Stomach (tissue), 9 donors: ENCODE measurements around the gene GH2. TPM values are rescaled to one million over a fixed set of nuclear protein-coding genes. Genes with fewer than 3 reads are reported as not detected.
"Not testable (repeated sequence)": the region's sequence is repeated elsewhere in the genome, so short reads cannot be mapped to it uniquely, and the experiment has no call there.

ENCODE experiments used
- DNase-seq, 2 donors: peaks; one replicate each; pipeline versions ENCODE4 v3.0.0 to v3.0.0-alpha.2; 2013 to 2019
- H3K27ac ChIP-seq, 5 donors: fragments of 200-600 bp in 4 of 5; sonication (generic) in 4 of 5; one replicate each; pipeline ENCODE4 v1.5.1; 2013 to 2019; ENCODE audit warnings: mild to moderate bottlenecking in 1 of 5, moderate library complexity in 1 of 5
- H3K27me3 ChIP-seq, 3 donors: fragments of 200-600 bp; sonication (generic); one replicate each; pipeline ENCODE4 v1.5.1; 2017 to 2019; ENCODE audit warnings: mixed run types in 1 of 3
- H3K36me3 ChIP-seq, 4 donors: fragments of 200-600 bp; sonication (generic); 1 replicate in 3 of 4; 2 replicates in 1 of 4; pipeline ENCODE4 v1.5.1; 2016 to 2019
- H3K4me1 ChIP-seq, 4 donors: fragments of 200-600 bp; sonication (generic); one replicate each; pipeline ENCODE4 v1.5.1; 2016 to 2019
- H3K4me3 ChIP-seq, 4 donors: fragments of 200-600 bp; sonication (generic) in 3 of 4; one replicate each; pipeline ENCODE4 v1.5.1; 2016 to 2019; ENCODE audit warnings: mild to moderate bottlenecking in 1 of 4
- H3K9me3 ChIP-seq, 4 donors: fragments of 200-600 bp; sonication (generic); one replicate each; pipeline ENCODE4 v1.5.1; 2016 to 2019
- EP300 ChIP-seq: sonication (generic); formaldehyde crosslinking; IDR thresholded peaks from one replicate; pipeline ENCODE4 v1.6.1; 2017; ENCODE audit warnings: antibody characterized with exemption
- POLR2A ChIP-seq, 4 donors: fragments of 450-650 bp; IDR thresholded peaks; one replicate each; pipeline ENCODE4 v1.6.1; 2016; ENCODE audit warnings: antibody characterized with exemption in 4 of 4, control low read depth in 2 of 4, mild to moderate bottlenecking in 1 of 4, moderate library complexity in 1 of 4
- POLR2AphosphoS5 ChIP-seq, 3 donors: sonication (generic); formaldehyde crosslinking; IDR thresholded peaks; one replicate each; pipeline ENCODE4 v1.6.1; 2016; ENCODE audit warnings: antibody characterized with exemption in 3 of 3
- WGBS, 5 donors: extraction: QIAGEN DNeasy Blood & Tissue Kit in 3 of 5; methylation state at CpG; one replicate each; pipeline versions ENCODE4 v1.1.5 to v1.1.7; 2013 to 2018; 5-methylcytosine and 5-hydroxymethylcytosine counted together
- intact Hi-C: fragments of 100-400 bp; cut with DNase I; formaldehyde crosslinking; loops from one replicate; pipeline ENCODE4 v1.15.1; 2023; ENCODE audit warnings: low total_unique reads
- polyA plus RNA-seq, 3 donors: library from polyadenylated mRNA; stranded (reverse); fragments of 200-250 nt; gene quantifications; one replicate each; pipeline ENCODE4 v1.2.3, GENCODE V29; 2013
- total RNA-seq, 5 donors: library from RNA; depleted of rRNA; stranded (reverse); fragments of >200 nt; gene quantifications; one replicate each; pipeline versions ENCODE4 v1.1.0 to v1.2.3, GENCODE V29; 2014 to 2016
- TF ChIP-seq, protein P1 (sequence below), 7 experiments: fragments of 450-650 bp in 4 of 7; fragments of 200-600 bp in 3 of 7; sonication (generic) in 3 of 7; IDR thresholded peaks; one replicate each; pipeline ENCODE4 v1.5.1; 2016 to 2019; ENCODE audit warnings: antibody characterized with exemption in 7 of 7, control low read depth in 2 of 7, mild to moderate bottlenecking in 1 of 7
- donor health status: healthy with polysubstance abuse.
- donor health status: Bipolar disorder and iron deficiency.
- donor health status: healthy.

Gene GH2
- total and polyA plus RNA-seq, 8 donors: not detected

DNA sequence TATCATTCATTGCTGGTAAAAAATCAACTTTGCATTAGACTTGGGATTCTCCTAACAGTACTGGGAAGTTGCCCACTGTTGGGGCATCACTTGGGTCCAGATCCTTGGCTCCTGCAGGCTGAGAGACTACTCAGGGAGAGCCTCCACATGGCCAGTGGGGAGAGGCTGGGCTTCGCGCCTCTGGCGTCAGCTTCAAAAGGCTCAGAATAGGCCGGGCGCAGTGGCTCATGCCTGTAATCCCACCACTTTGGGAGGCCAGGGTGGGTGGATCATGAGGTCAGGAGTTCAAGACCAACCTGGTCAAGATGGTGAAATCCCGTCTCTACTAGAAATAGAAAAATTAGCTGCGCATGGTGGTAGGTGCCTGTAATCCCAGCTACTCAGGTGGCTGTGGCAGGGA is 32.7 kb upstream of the GH2 start:
- DNase-seq: no peak
- intact Hi-C loops: loop anchor here (10.0 kb wide), 1 partner anchor 220 kb away; the partner anchor contains the start of gene ERN1
- TF ChIP-seq POLR2AphosphoS5 (IDR thresholded peaks at IDR 0.05) (no peak), POLR2A (IDR thresholded peaks at IDR 0.05) (no peak), EP300 (no peak)
- TF ChIP-seq, protein P1, sequence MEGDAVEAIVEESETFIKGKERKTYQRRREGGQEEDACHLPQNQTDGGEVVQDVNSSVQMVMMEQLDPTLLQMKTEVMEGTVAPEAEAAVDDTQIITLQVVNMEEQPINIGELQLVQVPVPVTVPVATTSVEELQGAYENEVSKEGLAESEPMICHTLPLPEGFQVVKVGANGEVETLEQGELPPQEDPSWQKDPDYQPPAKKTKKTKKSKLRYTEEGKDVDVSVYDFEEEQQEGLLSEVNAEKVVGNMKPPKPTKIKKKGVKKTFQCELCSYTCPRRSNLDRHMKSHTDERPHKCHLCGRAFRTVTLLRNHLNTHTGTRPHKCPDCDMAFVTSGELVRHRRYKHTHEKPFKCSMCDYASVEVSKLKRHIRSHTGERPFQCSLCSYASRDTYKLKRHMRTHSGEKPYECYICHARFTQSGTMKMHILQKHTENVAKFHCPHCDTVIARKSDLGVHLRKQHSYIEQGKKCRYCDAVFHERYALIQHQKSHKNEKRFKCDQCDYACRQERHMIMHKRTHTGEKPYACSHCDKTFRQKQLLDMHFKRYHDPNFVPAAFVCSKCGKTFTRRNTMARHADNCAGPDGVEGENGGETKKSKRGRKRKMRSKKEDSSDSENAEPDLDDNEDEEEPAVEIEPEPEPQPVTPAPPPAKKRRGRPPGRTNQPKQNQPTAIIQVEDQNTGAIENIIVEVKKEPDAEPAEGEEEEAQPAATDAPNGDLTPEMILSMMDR (IDR thresholded peaks at IDR 0.05): no peak
- H3K36me3 ChIP-seq: no peaks in the 10 kb centered on the region
- H3K27ac ChIP-seq: no peak overlapping the region
- WGBS, 5 donors: 93 to 98% (median 96%) methylated on average over 7 of the region's 7 CpGs
- H3K4me3 ChIP-seq: no peak overlapping the region
- H3K27me3 ChIP-seq: peaks cover 0 to 39% (median 3%) of the 10 kb centered on the region in 3 donors
- H3K4me1 ChIP-seq: peaks cover 0 to 4% (median 0%) of the 10 kb centered on the region in 4 donors
- no peaks in the 10 kb centered on the region for H3K9me3 ChIP-seq

DNA sequence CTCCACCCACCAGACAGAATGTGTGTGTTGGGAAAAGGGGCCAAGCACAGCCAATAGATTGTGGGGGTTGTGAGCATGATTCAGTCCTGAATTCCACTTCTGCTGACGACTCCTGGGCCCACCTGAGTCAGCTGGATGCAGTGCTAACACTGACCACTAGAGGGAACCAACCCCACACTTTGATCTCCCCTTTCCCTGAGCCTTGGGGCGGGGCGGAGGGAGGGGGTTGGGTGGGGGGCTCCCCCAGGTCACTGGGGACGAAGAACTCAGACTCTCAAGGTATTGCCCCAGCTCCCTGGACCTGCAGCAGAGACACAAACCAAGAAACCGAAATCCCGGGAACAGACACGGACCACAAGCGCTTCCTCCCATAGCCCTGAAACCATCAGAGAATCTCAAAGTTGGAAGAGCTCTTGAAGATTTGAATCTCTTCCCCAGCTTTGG is 29.9 kb upstream of the GH2 start:
- no peak overlapping the region for H3K27ac ChIP-seq
- TF ChIP-seq POLR2A (IDR thresholded peaks at IDR 0.05): no peak
- TF ChIP-seq, protein P1 (IDR thresholded peaks at IDR 0.05): peak in 5 of 7 experiments; percentile 21 to 96 (median 92)
- H3K36me3 ChIP-seq: no peaks in the 10 kb centered on the region
- H3K9me3 ChIP-seq: no peaks in the 10 kb centered on the region
- 38 to 71% (median 45%) methylated on average over 5 to 8 of the region's 8 CpGs for WGBS, 5 donors
- intact Hi-C loops: loop anchor here (10.0 kb wide), 1 partner anchor 223 kb away; the partner anchor contains the start of gene ERN1
- peaks cover 0 to 20% (median 0%) of the 10 kb centered on the region in 3 donors for H3K27me3 ChIP-seq
- DNase-seq: peak; percentile 40 to 70
- H3K4me1 ChIP-seq: no peaks in the 10 kb centered on the region
- H3K4me3 ChIP-seq: no peak overlapping the region

DNA sequence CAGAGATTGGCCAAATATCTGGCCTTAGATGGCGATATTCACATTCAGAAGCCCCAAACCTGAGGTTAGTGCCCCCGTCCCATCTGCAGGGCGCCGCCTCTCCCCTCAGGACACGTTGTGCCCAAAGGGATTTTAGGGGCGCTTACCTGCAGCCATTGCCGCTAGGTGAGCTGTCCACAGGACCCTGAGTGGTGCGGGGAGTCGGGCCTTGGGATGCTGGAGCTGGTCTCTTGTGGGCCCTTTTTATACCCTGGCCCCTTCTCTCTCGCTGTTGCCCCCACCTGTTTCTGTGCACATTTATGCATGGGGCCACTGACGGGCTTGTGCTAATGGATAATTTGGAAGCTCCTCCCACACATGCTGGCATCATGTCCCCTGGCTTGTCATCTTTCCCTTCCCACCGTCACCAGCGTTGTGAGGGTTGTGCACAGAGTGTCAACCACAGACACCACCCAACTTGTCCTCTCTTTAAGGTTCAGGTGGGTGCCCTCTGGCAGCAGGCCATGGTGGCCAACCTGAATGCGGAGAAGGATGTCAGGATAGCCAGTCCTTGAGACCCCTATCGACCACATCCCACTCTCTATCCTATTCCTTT is 29.4 kb upstream of the GH2 start, which contains the start of gene CSHL1:
Gene CSHL1 (minus strand): TSS at position 218 of the 595 bp plus-strand sequence. CDS start 62 bp downstream, at position 156.
- H3K4me1 ChIP-seq: no peaks in the 10 kb centered on the region
- intact Hi-C loops: loop anchor here (10.0 kb wide), 1 partner anchor 224 kb away; the partner anchor contains the start of gene ERN1
- H3K4me3 ChIP-seq: no peak within 1 kb of the TSS
- 65 to 77% (median 72%) methylated on average over 14 to 15 of the region's 15 CpGs for WGBS, 5 donors
- no peaks in the 10 kb centered on the region for H3K36me3 ChIP-seq
- H3K27me3 ChIP-seq: peaks cover 0 to 20% (median 0%) of the 10 kb centered on the region in 3 donors
- H3K27ac ChIP-seq: no peak within 1 kb of the TSS
- no peak for DNase-seq
- H3K9me3 ChIP-seq: no peaks in the 10 kb centered on the region
- TF ChIP-seq POLR2AphosphoS5 (IDR thresholded peaks at IDR 0.05): no peak
- no peak for TF ChIP-seq POLR2A (IDR thresholded peaks at IDR 0.05)
- no peak for TF ChIP-seq EP300
- TF ChIP-seq, protein P1 (IDR thresholded peaks at IDR 0.05): no peak

DNA sequence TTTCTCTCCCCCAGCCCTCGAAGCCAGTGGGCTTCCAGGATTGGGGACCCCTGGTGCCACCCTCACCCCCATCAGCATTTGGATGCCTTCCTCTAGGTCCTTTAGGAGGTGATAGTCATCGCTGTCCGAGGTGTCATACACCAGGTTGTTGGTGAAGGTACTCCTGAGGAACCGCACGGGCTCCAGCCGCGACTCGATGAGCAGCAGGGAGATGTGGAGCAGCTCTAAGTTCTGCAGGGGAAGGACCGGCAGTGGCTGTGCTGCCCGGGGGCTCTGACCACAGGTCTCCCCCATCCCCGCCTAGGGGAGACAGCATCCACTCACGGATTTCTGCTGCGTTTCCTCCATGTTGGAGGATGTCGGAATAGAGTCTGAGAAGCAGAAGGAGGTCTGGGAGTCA is 28.4 kb upstream of the GH2 start:
- no peak for DNase-seq
- peaks cover 0 to 20% (median 0%) of the 10 kb centered on the region in 3 donors for H3K27me3 ChIP-seq
- WGBS, 5 donors: 73 to 82% (median 76%) methylated on average over 12 to 14 of the region's 14 CpGs
- H3K9me3 ChIP-seq: no peaks in the 10 kb centered on the region
- TF ChIP-seq POLR2A (IDR thresholded peaks at IDR 0.05) (no peak), POLR2AphosphoS5 (IDR thresholded peaks at IDR 0.05) (no peak)
- TF ChIP-seq, protein P1 (IDR thresholded peaks at IDR 0.05): no peak
- H3K27ac ChIP-seq: no peak overlapping the region
- intact Hi-C loops: loop anchor here (10.0 kb wide), 1 partner anchor 225 kb away; the partner anchor contains the start of gene ERN1
- no peaks in the 10 kb centered on the region for H3K4me1 ChIP-seq
- no peaks in the 10 kb centered on the region for H3K36me3 ChIP-seq
- no peak overlapping the region for H3K4me3 ChIP-seq

DNA sequence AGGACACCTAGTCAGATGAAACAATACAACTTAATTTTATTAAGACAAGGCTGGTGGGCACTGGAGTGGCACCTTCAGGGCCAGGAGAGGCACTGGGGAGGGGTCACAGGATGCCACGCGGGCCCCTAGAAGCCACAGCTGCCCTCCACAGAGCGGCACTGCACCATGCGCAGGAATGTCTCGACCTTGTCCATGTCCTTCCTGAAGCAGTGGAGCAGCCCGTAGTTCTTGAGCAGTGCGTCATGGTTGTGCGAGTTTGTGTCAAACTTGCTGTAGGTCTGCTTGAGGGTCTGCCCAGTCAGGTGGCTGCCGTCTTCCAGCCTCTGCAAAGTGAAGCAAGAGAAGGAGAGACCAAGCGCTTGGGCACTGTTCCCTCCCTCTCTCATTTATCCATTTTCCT is 27.8 kb upstream of the GH2 start:
- WGBS, 5 donors: 86 to 95% (median 89%) methylated on average over 7 to 10 of the region's 10 CpGs
- peaks cover 0 to 20% (median 0%) of the 10 kb centered on the region in 3 donors for H3K27me3 ChIP-seq
- H3K4me3 ChIP-seq, intact Hi-C loops, H3K4me1 ChIP-seq, DNase-seq, H3K27ac ChIP-seq, H3K36me3 ChIP-seq, H3K9me3 ChIP-seq: not testable (repeated sequence)

DNA sequence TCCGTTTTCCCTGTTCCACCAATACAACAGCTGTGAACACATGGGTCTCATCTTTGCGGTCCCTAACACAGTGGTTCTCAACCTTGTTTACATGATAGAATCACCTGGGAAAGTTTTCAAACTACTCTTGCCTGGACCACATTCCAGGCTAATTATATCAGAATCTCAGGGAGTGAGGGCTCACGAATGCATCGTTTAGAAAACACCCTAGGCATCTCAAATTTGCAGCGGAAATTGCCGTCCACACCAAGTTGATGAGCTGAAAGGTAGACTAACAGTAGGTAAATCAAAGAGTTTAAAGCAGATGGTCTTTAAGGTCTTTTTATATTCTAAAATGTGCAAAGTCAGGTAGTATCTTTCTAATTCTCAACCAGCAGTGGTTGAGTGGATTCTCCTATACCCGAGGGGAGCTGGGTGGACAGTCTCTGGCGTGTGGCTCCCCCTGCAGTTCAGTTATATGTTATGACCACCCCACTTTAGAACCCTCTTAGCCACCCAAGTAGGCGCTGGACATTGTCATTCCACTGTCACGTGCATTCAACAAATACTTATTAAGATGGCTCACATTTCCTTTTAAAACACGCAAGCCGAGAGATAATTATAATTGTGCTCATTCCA is 25.5 kb upstream of the GH2 start:
- H3K36me3 ChIP-seq, DNase-seq, H3K4me1 ChIP-seq, H3K9me3 ChIP-seq, H3K4me3 ChIP-seq, intact Hi-C loops, H3K27ac ChIP-seq: not testable (repeated sequence)
- H3K27me3 ChIP-seq: peaks cover 0 to 20% (median 0%) of the 10 kb centered on the region in 3 donors
- WGBS, 5 donors: 43 to 58% (median 54%) methylated on average over 10 to 12 of the region's 12 CpGs

DNA sequence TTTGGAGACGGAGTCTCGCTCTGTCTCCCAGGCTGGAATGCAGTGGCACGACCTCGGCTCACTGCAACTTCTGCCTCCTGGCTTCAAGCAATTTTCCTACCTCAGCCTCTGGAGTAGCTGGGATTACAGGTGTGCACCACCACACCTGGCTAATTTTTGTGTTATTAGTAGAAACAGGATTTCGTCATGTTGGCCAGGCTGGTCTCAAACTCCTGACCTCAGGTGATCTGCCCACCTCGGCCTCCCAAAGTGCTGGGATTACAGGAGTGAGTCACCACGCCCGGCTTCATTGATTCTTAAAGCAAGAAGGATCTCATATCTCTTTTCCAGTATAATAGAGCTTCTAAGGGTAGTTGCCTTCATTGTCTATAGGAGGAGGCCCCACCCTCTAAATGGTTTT is 23.1 kb upstream of the GH2 start:
- intact Hi-C loops, H3K4me3 ChIP-seq, DNase-seq, H3K27me3 ChIP-seq, H3K4me1 ChIP-seq, H3K9me3 ChIP-seq, H3K36me3 ChIP-seq, H3K27ac ChIP-seq: not testable (repeated sequence)
- 84 to 93% (median 90%) methylated on average over 8 of the region's 8 CpGs for WGBS, 5 donors
